GM23248 (cell line): ENCODE measurements around the gene MPND. TPM values are rescaled to one million over a fixed set of nuclear protein-coding genes. Genes with fewer than 3 reads are reported as not detected.
A peak's percentile ranks its signal among the peaks of the same experiment; 100 is the strongest.

ENCODE experiments used
- DNase-seq: peaks from one replicate; pipeline ENCODE4 v3.0.0-alpha.2; 2015
- H2AFZ ChIP-seq: fragments of 200-600 bp; sonication (generic); 2 replicates; pipeline ENCODE4 v1.6.1; 2016; ENCODE audit warnings: antibody characterized with exemption
- H3F3A ChIP-seq: fragments of 200-600 bp; sonication (generic); 2 replicates; pipeline ENCODE4 v1.6.1; 2016; ENCODE audit warnings: mild to moderate bottlenecking, antibody characterized with exemption, mixed run types; ENCODE audit not compliant: insufficient read depth
- H3K27ac ChIP-seq: fragments of 200-600 bp; sonication (generic); 2 replicates; pipeline ENCODE4 v1.5.1; 2016; ENCODE audit warnings: mild to moderate bottlenecking
- H3K27me3 ChIP-seq: fragments of 200-600 bp; sonication (generic); replicated peaks from 2 replicates; pipeline ENCODE4 v1.6.1; 2016; ENCODE audit warnings: mild to moderate bottlenecking; ENCODE audit not compliant: insufficient read depth
- H3K36me3 ChIP-seq: fragments of 200-600 bp; sonication (generic); 2 replicates; pipeline ENCODE4 v1.6.1; 2016; ENCODE audit warnings: low read depth, mild to moderate bottlenecking
- H3K4me1 ChIP-seq: fragments of 200-600 bp; sonication (generic); 2 replicates; pipeline ENCODE4 v1.6.1; 2016; ENCODE audit warnings: mild to moderate bottlenecking; ENCODE audit not compliant: insufficient read depth
- H3K4me2 ChIP-seq: fragments of 200-600 bp; sonication (generic); one replicate; pipeline ENCODE4 v1.6.1; 2016; ENCODE audit warnings: mild to moderate bottlenecking; ENCODE audit not compliant: unreplicated experiment
- H3K4me3 ChIP-seq: fragments of 200-600 bp; sonication (generic); 2 replicates; pipeline ENCODE4 v1.5.1; 2016; ENCODE audit warnings: mild to moderate bottlenecking
- H3K79me2 ChIP-seq: fragments of 200-600 bp; sonication (generic); 2 replicates; pipeline ENCODE4 v1.6.1; 2016; ENCODE audit warnings: mild to moderate bottlenecking; ENCODE audit not compliant: insufficient read depth
- H3K9ac ChIP-seq: fragments of 200-600 bp; sonication (generic); 2 replicates; pipeline ENCODE4 v1.6.1; 2016; ENCODE audit warnings: mild to moderate bottlenecking
- H3K9me2 ChIP-seq: fragments of 200-600 bp; sonication (generic); 2 replicates; pipeline ENCODE4 v1.6.1; 2016; ENCODE audit warnings: mixed run types, mild to moderate bottlenecking, moderate library complexity; ENCODE audit not compliant: insufficient read depth
- H3K9me3 ChIP-seq: fragments of 200-600 bp; sonication (generic); one replicate; pipeline ENCODE4 v1.6.1; 2017; ENCODE audit warnings: low read depth
- H4K20me1 ChIP-seq: fragments of 200-600 bp; sonication (generic); 2 replicates; pipeline ENCODE4 v1.6.0; 2016; ENCODE audit not compliant: insufficient read depth
- EZH2 ChIP-seq: fragments of 200-600 bp; sonication (generic); IDR thresholded peaks from 2 replicates; pipeline ENCODE4 v1.6.1; 2018; ENCODE audit warnings: antibody characterized with exemption, mild to moderate bottlenecking; ENCODE audit not compliant: insufficient read depth, poor library complexity, severe bottlenecking
- EZH2phosphoT487 ChIP-seq: fragments of 200-600 bp; sonication (generic); IDR thresholded peaks from 2 replicates; pipeline ENCODE4 v1.6.1; 2018; ENCODE audit warnings: antibody characterized with exemption, moderate library complexity, mild to moderate bottlenecking, low read depth; ENCODE audit not compliant: insufficient read depth
- WGBS, 2 experiments: methylation state at CpG; one replicate each; pipeline ENCODE4 v1.1.6; 2015 to 2017; ENCODE audit warnings: low lambda C conversion rate in 2 of 2, low coverage in 1 of 2; ENCODE audit errors: missing lambda C conversion rate in 2 of 2; 5-methylcytosine and 5-hydroxymethylcytosine counted together
- in situ Hi-C: fragments of 300-500 bp; cut with MboI; formaldehyde crosslinking; loops from 2 replicates; pipeline ENCODE4 v1.15.0; 2020
- polyA plus RNA-seq: library from polyadenylated mRNA; unstranded; fragments of >200 nt; fragmentation: Nextera tagmentation; extraction: Ambion mirVana; gene quantifications from 2 replicates; pipeline ENCODE4 v1.2.1, GENCODE V29; 2016
- total RNA-seq: library from RNA; depleted of rRNA; stranded (reverse); fragments of >200 nt; shearing (Covaris generic); gene quantifications from 2 replicates; pipeline ENCODE4 v1.2.3, GENCODE V29; 2014

The MPND gene
- total and polyA plus RNA-seq, 2 experiments from 2014 or later: 3.0 to 8.4 TPM

GRCh38 chr19:4302243-4302640 is 41.1 kb upstream of the MPND start, which contains the start of gene TMIGD2:
TSS of gene TMIGD2 (minus strand) at chr19:4302389. CDS start at chr19:4302385, 4 bp downstream.
- Histone ChIP-seq H3K4me2 (no peak within 1 kb of the TSS), H3K36me3 (no peaks in the 10 kb centered on the region), H3K79me2 (no peaks in the 10 kb centered on the region), H3F3A (no peaks in the 10 kb centered on the region), H4K20me1 (no peaks in the 10 kb centered on the region), H3K9ac (no peak within 1 kb of the TSS), H3K9me2 (no peaks in the 10 kb centered on the region), H3K4me1 (no peaks in the 10 kb centered on the region), H3K27ac (no peak within 1 kb of the TSS), H2AFZ (no peak within 1 kb of the TSS), H3K4me3 (no peak within 1 kb of the TSS), H3K27me3 (no peaks in the 10 kb centered on the region), H3K9me3 (no peaks in the 10 kb centered on the region)
- DNase-seq: no peak
- in situ Hi-C loops: no loop called here
- 41 to 53% methylated on average over 7 to 8 of the region's 8 CpGs for WGBS, 2 experiments
- TF ChIP-seq EZH2 (no peak), EZH2phosphoT487 (no peak)

GRCh38 chr19:4303819-4304537 is 39.4 kb upstream of the MPND start:
- Histone ChIP-seq H3K27me3 (no peaks in the 10 kb centered on the region), H3K79me2 (no peaks in the 10 kb centered on the region), H3K4me1 (no peaks in the 10 kb centered on the region), H4K20me1 (no peaks in the 10 kb centered on the region), H3K9me2 (no peaks in the 10 kb centered on the region), H3F3A (no peaks in the 10 kb centered on the region), H3K36me3 (no peaks in the 10 kb centered on the region), H3K9me3 (no peaks in the 10 kb centered on the region), H3K27ac (no peak overlapping the region), H3K4me3 (peak overlapping the region; percentile 53), H2AFZ (peak overlapping the region; percentile 65), H3K4me2 (peak overlapping the region; percentile 65), H3K9ac (no peak overlapping the region)
- 38 to 39% methylated on average over 12 to 18 of the region's 18 CpGs for WGBS, 2 experiments
- TF ChIP-seq EZH2: no peak
- no peak for TF ChIP-seq EZH2phosphoT487
- DNase-seq: no peak
- in situ Hi-C loops: no loop called here

DNA sequence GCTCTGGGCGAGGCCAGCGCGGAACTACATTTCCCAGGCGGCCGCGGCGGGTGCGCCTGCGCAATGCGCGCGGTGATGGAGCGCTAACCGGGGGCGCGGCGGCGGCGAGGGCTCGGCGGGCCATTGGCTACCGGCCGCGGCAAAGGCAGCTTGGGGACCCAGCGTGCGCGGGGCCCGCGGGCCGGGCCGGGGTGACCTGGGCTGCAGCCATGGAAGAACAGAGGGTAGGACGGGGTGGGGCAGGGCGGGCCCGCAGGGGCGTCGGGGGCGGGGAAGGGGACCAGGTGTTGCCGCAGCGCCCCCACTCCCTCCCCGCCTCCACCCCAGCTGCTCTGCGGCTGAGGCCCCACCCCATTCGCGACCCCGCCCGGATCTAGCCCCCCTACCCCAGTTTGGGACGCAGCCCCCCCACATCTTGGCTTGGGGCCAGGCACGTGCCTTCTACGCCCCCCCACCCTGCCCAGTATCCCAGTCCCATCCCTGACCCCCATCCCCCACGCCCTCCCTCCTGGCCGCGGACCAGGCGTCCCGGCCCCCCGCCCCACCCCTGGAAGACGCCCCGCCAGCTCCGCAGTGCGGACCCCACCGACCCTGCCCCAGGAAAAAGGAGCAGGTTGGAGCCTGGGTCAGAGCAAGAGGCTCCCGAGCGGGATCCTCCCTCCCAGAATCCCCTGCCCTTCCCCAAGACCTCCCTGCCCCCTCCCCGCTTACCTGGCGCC is 38.7 kb upstream of the MPND start, which contains the start of gene FSD1:
Gene FSD1, plus strand, starts transcription at position 61 of the 719 bp plus-strand sequence. Its CDS starts 149 bp downstream, at position 210.
- Histone ChIP-seq H4K20me1 (no peaks in the 10 kb centered on the region), H3K27me3 (no peaks in the 10 kb centered on the region), H3K27ac (no peak within 1 kb of the TSS), H3K36me3 (no peaks in the 10 kb centered on the region), H3K4me2 (peak within 1 kb of the TSS; percentile 65), H2AFZ (peak within 1 kb of the TSS; percentile 65), H3F3A (no peaks in the 10 kb centered on the region), H3K9ac (no peak within 1 kb of the TSS), H3K9me3 (no peaks in the 10 kb centered on the region), H3K4me3 (peak within 1 kb of the TSS; percentile 53), H3K9me2 (no peaks in the 10 kb centered on the region), H3K4me1 (no peaks in the 10 kb centered on the region), H3K79me2 (no peaks in the 10 kb centered on the region)
- WGBS, 2 experiments: 4 to 11% methylated on average over 29 to 62 of the region's 63 CpGs
- no peak for TF ChIP-seq EZH2
- no peak for TF ChIP-seq EZH2phosphoT487
- in situ Hi-C loops: no loop called here
- peak; percentile 81 for DNase-seq

GRCh38 chr19:4305257-4305612 is 38.1 kb upstream of the MPND start:
- no peak overlapping the region for H3K27ac ChIP-seq
- no peaks in the 10 kb centered on the region for H3K9me2 ChIP-seq
- H3F3A ChIP-seq: no peaks in the 10 kb centered on the region
- H4K20me1 ChIP-seq: no peaks in the 10 kb centered on the region
- WGBS, 2 experiments: 71 to 73% methylated on average over 6 to 7 of the region's 7 CpGs
- TF ChIP-seq EZH2phosphoT487: no peak
- TF ChIP-seq EZH2: no peak
- in situ Hi-C loops: no loop called here
- H3K27me3 ChIP-seq: no peaks in the 10 kb centered on the region
- H3K9ac ChIP-seq: no peak overlapping the region
- H3K9me3 ChIP-seq: no peaks in the 10 kb centered on the region
- no peak overlapping the region for H3K4me2 ChIP-seq
- no peak overlapping the region for H3K4me3 ChIP-seq
- no peaks in the 10 kb centered on the region for H3K4me1 ChIP-seq
- no peaks in the 10 kb centered on the region for H3K79me2 ChIP-seq
- no peak for DNase-seq
- no peaks in the 10 kb centered on the region for H3K36me3 ChIP-seq
- H2AFZ ChIP-seq: no peak overlapping the region
